ENCODE data around the gene CCDC12. TPM values are rescaled to one million over a fixed set of nuclear protein-coding genes. Genes with fewer than 3 reads are reported as not detected.

CCDC12 gene
- total RNA-seq, 1 experiment from 2014 or later: 52.7 TPM

DNA sequence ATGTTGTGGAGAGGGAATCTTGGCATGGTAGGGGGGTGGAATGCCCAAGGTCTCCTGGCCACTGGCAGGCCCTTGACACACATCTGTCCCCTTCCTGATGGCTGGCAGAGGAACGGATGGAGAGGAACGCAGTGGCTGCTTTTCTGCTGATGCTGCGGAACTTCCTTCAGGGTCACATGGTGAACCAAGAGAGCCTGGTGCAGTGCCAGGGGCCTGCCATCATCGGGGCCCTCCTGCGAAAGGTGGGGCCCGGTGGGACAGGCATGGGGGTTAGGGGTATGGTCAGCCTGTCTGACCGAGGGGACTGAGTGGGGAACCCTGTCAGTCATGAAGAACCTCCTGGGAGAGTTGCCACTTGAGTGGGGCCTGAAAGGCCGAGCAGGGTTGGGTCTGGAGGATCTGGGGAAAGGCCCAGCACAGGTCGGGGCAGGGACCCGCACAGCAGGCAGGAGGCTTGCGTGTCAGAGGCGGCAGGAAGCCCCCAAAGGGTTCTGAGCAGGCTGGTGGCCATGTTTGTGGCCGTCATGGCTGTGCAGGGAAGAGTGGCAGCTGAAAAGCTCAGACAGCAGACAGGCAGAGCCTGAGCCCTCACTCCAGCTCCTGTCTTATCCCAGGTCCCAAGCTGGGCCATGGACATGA lies 21.0 kb upstream of the CCDC12 start:
- Histone ChIP-seq H3K36me3 (ENCODE audit: control insufficient read depth, insufficient read depth, low read length) (peaks cover 3% of the 10 kb centered on the region), H3K27me3 (replicated peaks; ENCODE audit: control insufficient read depth, insufficient read depth, low read length) (no peaks in the 10 kb centered on the region), H3K9me3 (no peaks in the 10 kb centered on the region), H3K4me3 (ENCODE audit: low read depth, low read length) (no peak overlapping the region), H3K4me1 (peaks cover 11% of the 10 kb centered on the region)
- H3K9me3 Mint-ChIP-seq (ENCODE audit: unreplicated experiment): no peaks in the 10 kb centered on the region
- H3K4me1 Mint-ChIP-seq (ENCODE audit: low read depth, unreplicated experiment): peaks cover 6% of the 10 kb centered on the region
- no peak overlapping the region for H3K4me3 Mint-ChIP-seq (ENCODE audit: unreplicated experiment)
- H3K27ac Mint-ChIP-seq (ENCODE audit: unreplicated experiment): no peak overlapping the region
- no peak for DNase-seq
- no TSS peak for BruUV-seq (replicated peaks)
- ChIA-PET POLR2A (no interaction called here), CTCF (interaction anchor here (1.1 to 1.7 kb wide), 2 partner anchors 74 to 88 kb away, joined by 4 to 7 read pairs (median 6); no protein-coding TSS in a partner anchor)
- intact Hi-C loops (cut with micrococcal nuclease; ENCODE audit: unreplicated experiment): loop anchor here (1.0 to 5.0 kb wide), 3 partner anchors 17 to 74 kb away; no protein-coding TSS in a partner anchor
- peaks cover 33% of the 10 kb centered on the region for H3K36me3 Mint-ChIP-seq (ENCODE audit: insufficient read depth, unreplicated experiment)
- no peak for TF ChIP-seq CTCF (IDR thresholded peaks at IDR 0.05; ENCODE audit: insufficient read depth in 1 of 2, low read depth in 1 of 2, low read length in 1 of 2, severe bottlenecking in 1 of 2, unreplicated experiment in 1 of 2)
- no peaks in the 10 kb centered on the region for H3K27me3 Mint-ChIP-seq (ENCODE audit: insufficient read depth, unreplicated experiment)

GRCh38 chr3:46996689-46997452 lies 20.3 kb upstream of the CCDC12 start:
- no TSS peak for BruUV-seq (replicated peaks)
- no peak for DNase-seq
- peaks cover 33% of the 10 kb centered on the region for H3K36me3 Mint-ChIP-seq (ENCODE audit: insufficient read depth, unreplicated experiment)
- intact Hi-C loops (cut with micrococcal nuclease; ENCODE audit: unreplicated experiment): loop anchor here (5.0 kb wide), 1 partner anchor 55 kb away; no protein-coding TSS in a partner anchor
- Histone ChIP-seq H3K4me1 (peaks cover 11% of the 10 kb centered on the region), H3K27me3 (replicated peaks; ENCODE audit: control insufficient read depth, insufficient read depth, low read length) (no peaks in the 10 kb centered on the region), H3K9me3 (no peaks in the 10 kb centered on the region), H3K4me3 (ENCODE audit: low read depth, low read length) (no peak overlapping the region), H3K36me3 (ENCODE audit: control insufficient read depth, insufficient read depth, low read length) (peaks cover 3% of the 10 kb centered on the region)
- no peak overlapping the region for H3K27ac Mint-ChIP-seq (ENCODE audit: unreplicated experiment)
- TF ChIP-seq CTCF (IDR thresholded peaks at IDR 0.05; ENCODE audit: insufficient read depth in 1 of 2, low read depth in 1 of 2, low read length in 1 of 2, severe bottlenecking in 1 of 2, unreplicated experiment in 1 of 2): no peak
- H3K4me3 Mint-ChIP-seq (ENCODE audit: unreplicated experiment): no peak overlapping the region
- no peaks in the 10 kb centered on the region for H3K9me3 Mint-ChIP-seq (ENCODE audit: unreplicated experiment)
- peaks cover 6% of the 10 kb centered on the region for H3K4me1 Mint-ChIP-seq (ENCODE audit: low read depth, unreplicated experiment)
- POLR2A ChIA-PET: no interaction called here
- H3K27me3 Mint-ChIP-seq (ENCODE audit: insufficient read depth, unreplicated experiment): no peaks in the 10 kb centered on the region
- CTCF ChIA-PET: interaction anchor here (0.6 to 1.7 kb wide), 4 partner anchors 17 to 87 kb away, joined by 3 to 7 read pairs (median 4); no protein-coding TSS in a partner anchor

GRCh38 chr3:46995901-46996562 lies 19.5 kb upstream of the CCDC12 start:
- no peaks in the 10 kb centered on the region for H3K9me3 ChIP-seq
- CTCF ChIA-PET: interaction anchor here (0.6 to 1.7 kb wide), 2 partner anchors 16 to 72 kb away, joined by 4 to 7 read pairs; no protein-coding TSS in a partner anchor
- H3K4me3 ChIP-seq (ENCODE audit: low read depth, low read length): no peak overlapping the region
- TF ChIP-seq CTCF (IDR thresholded peaks at IDR 0.05; ENCODE audit: insufficient read depth in 1 of 2, low read depth in 1 of 2, low read length in 1 of 2, severe bottlenecking in 1 of 2, unreplicated experiment in 1 of 2): no peak
- no peaks in the 10 kb centered on the region for H3K9me3 Mint-ChIP-seq (ENCODE audit: unreplicated experiment)
- H3K4me1 ChIP-seq: peaks cover 11% of the 10 kb centered on the region
- H3K27ac Mint-ChIP-seq (ENCODE audit: unreplicated experiment): no peak overlapping the region
- peaks cover 33% of the 10 kb centered on the region for H3K36me3 Mint-ChIP-seq (ENCODE audit: insufficient read depth, unreplicated experiment)
- peaks cover 1% of the 10 kb centered on the region for H3K36me3 ChIP-seq (ENCODE audit: control insufficient read depth, insufficient read depth, low read length)
- H3K4me1 Mint-ChIP-seq (ENCODE audit: low read depth, unreplicated experiment): peaks cover 6% of the 10 kb centered on the region
- no peaks in the 10 kb centered on the region for H3K27me3 Mint-ChIP-seq (ENCODE audit: insufficient read depth, unreplicated experiment)
- H3K27me3 ChIP-seq (replicated peaks; ENCODE audit: control insufficient read depth, insufficient read depth, low read length): no peaks in the 10 kb centered on the region
- H3K4me3 Mint-ChIP-seq (ENCODE audit: unreplicated experiment): no peak overlapping the region
- no peak for DNase-seq
- no TSS peak for BruUV-seq (replicated peaks)
- intact Hi-C loops (cut with micrococcal nuclease; ENCODE audit: unreplicated experiment): loop anchor here (5.0 kb wide), 1 partner anchor 54 kb away; no protein-coding TSS in a partner anchor
- POLR2A ChIA-PET: no interaction called here
